ENCODE results near the gene KCNG3.

Gene KCNG3

GRCh38 chr2:42452545-42452944 is 41.2 kb downstream of the KCNG3 start:
- H3K27ac Mint-ChIP-seq = no peak overlapping the region
- no peaks in the 10 kb centered on the region for H3K4me1 Mint-ChIP-seq
- no peaks in the 10 kb centered on the region for H3K9me3 Mint-ChIP-seq
- DNase-seq = no peak
- ATAC-seq = no peak
- no peak overlapping the region for H3K4me3 Mint-ChIP-seq
- H3K27me3 Mint-ChIP-seq = peaks cover 6% of the 10 kb centered on the region

GRCh38 chr2:42450136-42450535 is 43.6 kb downstream of the KCNG3 start:
- no peaks in the 10 kb centered on the region for H3K27me3 Mint-ChIP-seq
- no peak overlapping the region for H3K4me3 Mint-ChIP-seq
- no peaks in the 10 kb centered on the region for H3K4me1 Mint-ChIP-seq
- no peak overlapping the region for H3K27ac Mint-ChIP-seq
- DNase-seq = no peak
- H3K9me3 Mint-ChIP-seq = no peaks in the 10 kb centered on the region
- no peak for ATAC-seq

- H3K4me3 Mint-ChIP-seq = no peak overlapping the region
- no peaks in the 10 kb centered on the region for H3K9me3 Mint-ChIP-seq
- H3K27me3 Mint-ChIP-seq = no peaks in the 10 kb centered on the region
- H3K4me1 Mint-ChIP-seq = no peaks in the 10 kb centered on the region
- no peak for DNase-seq
- ATAC-seq = no peak
- no peak overlapping the region for H3K27ac Mint-ChIP-seq
Observed at GRCh38 chr2:42449163-42450087, 44.4 kb downstream of the KCNG3 start.

- ATAC-seq (no peak), DNase-seq (no peak)
- H3K4me3 Mint-ChIP-seq = no peak overlapping the region
- H3K27me3 Mint-ChIP-seq = no peaks in the 10 kb centered on the region
- no peaks in the 10 kb centered on the region for H3K9me3 Mint-ChIP-seq
- no peaks in the 10 kb centered on the region for H3K4me1 Mint-ChIP-seq
- no peak overlapping the region for H3K27ac Mint-ChIP-seq
Observed at GRCh38 chr2:42448163-42448562, 45.6 kb downstream of the KCNG3 start.

GRCh38 chr2:42446503-42447271 is 47.1 kb downstream of the KCNG3 start:
- Mint-ChIP-seq H3K27me3 (no peaks in the 10 kb centered on the region), H3K27ac (no peak overlapping the region), H3K4me1 (no peaks in the 10 kb centered on the region), H3K9me3 (no peaks in the 10 kb centered on the region), H3K4me3 (no peak overlapping the region)
- ATAC-seq = no peak
- DNase-seq = no peak

GRCh38 chr2:42443718-42444399 is 49.9 kb downstream of the KCNG3 start:
- H3K9me3 Mint-ChIP-seq = no peaks in the 10 kb centered on the region
- no peak for ATAC-seq
- H3K4me3 Mint-ChIP-seq = no peak overlapping the region
- H3K4me1 Mint-ChIP-seq = no peaks in the 10 kb centered on the region
- H3K27me3 Mint-ChIP-seq = no peaks in the 10 kb centered on the region
- DNase-seq = no peak
- no peak overlapping the region for H3K27ac Mint-ChIP-seq

GRCh38 chr2:42442774-42443173 is 51.0 kb downstream of the KCNG3 start:
- no peak for ATAC-seq
- no peak for DNase-seq
- H3K4me3 Mint-ChIP-seq = no peak overlapping the region
- H3K4me1 Mint-ChIP-seq = no peaks in the 10 kb centered on the region
- H3K27me3 Mint-ChIP-seq = no peaks in the 10 kb centered on the region
- H3K27ac Mint-ChIP-seq = no peak overlapping the region
- H3K9me3 Mint-ChIP-seq = no peaks in the 10 kb centered on the region

GRCh38 chr2:42438685-42439084 is 55.1 kb downstream of the KCNG3 start:
- ATAC-seq (no peak), DNase-seq (no peak)
- Mint-ChIP-seq H3K27me3 (no peaks in the 10 kb centered on the region), H3K27ac (no peak overlapping the region), H3K4me1 (no peaks in the 10 kb centered on the region), H3K4me3 (no peak overlapping the region), H3K9me3 (no peaks in the 10 kb centered on the region)

- H3K27ac Mint-ChIP-seq = no peak overlapping the region
- ATAC-seq (no peak), DNase-seq (no peak)
- H3K4me1 Mint-ChIP-seq = no peaks in the 10 kb centered on the region
- H3K4me3 Mint-ChIP-seq = no peak overlapping the region
- H3K9me3 Mint-ChIP-seq = no peaks in the 10 kb centered on the region
- H3K27me3 Mint-ChIP-seq = no peaks in the 10 kb centered on the region
Observed at GRCh38 chr2:42436370-42436769, 57.4 kb downstream of the KCNG3 start.

GRCh38 chr2:42435628-42436027 is 58.2 kb downstream of the KCNG3 start:
- DNase-seq = no peak
- Mint-ChIP-seq H3K27ac (no peak overlapping the region), H3K4me3 (no peak overlapping the region), H3K27me3 (no peaks in the 10 kb centered on the region), H3K9me3 (no peaks in the 10 kb centered on the region), H3K4me1 (no peaks in the 10 kb centered on the region)
- ATAC-seq = no peak

GRCh38 chr2:42430188-42430587 is 63.6 kb downstream of the KCNG3 start:
- no peak for DNase-seq
- Mint-ChIP-seq H3K4me1 (no peaks in the 10 kb centered on the region), H3K27ac (no peak overlapping the region), H3K9me3 (no peaks in the 10 kb centered on the region), H3K4me3 (no peak overlapping the region), H3K27me3 (no peaks in the 10 kb centered on the region)
- no peak for ATAC-seq

GRCh38 chr2:42429352-42429751 is 64.4 kb downstream of the KCNG3 start:
- no peak overlapping the region for H3K4me3 Mint-ChIP-seq
- H3K27ac Mint-ChIP-seq = no peak overlapping the region
- no peaks in the 10 kb centered on the region for H3K4me1 Mint-ChIP-seq
- no peaks in the 10 kb centered on the region for H3K9me3 Mint-ChIP-seq
- H3K27me3 Mint-ChIP-seq = no peaks in the 10 kb centered on the region
- ATAC-seq (no peak), DNase-seq (no peak)

- peaks cover 0 to 6% of the 10 kb centered on the region in 2 donors for H3K9me3 Mint-ChIP-seq
- no peak overlapping the region for H3K4me3 Mint-ChIP-seq
- H3K4me1 Mint-ChIP-seq = peaks cover 11% of the 10 kb centered on the region
- DNase-seq (no peak), ATAC-seq (no peak)
- H3K27ac Mint-ChIP-seq = no peak overlapping the region
- peaks cover 9% of the 10 kb centered on the region for H3K27me3 Mint-ChIP-seq
Observed at GRCh38 chr2:42425697-42426096, 68.1 kb downstream of the KCNG3 start.

GRCh38 chr2:42424033-42424432 is 69.7 kb downstream of the KCNG3 start:
- Mint-ChIP-seq H3K9me3 (peaks cover 0 to 6% of the 10 kb centered on the region in 2 donors), H3K4me1 (peaks cover 16% of the 10 kb centered on the region), H3K27ac (no peak overlapping the region), H3K4me3 (no peak overlapping the region), H3K27me3 (peaks cover 9% of the 10 kb centered on the region)
- no peak for ATAC-seq
- DNase-seq = no peak

- no peak overlapping the region for H3K4me3 Mint-ChIP-seq
- H3K27ac Mint-ChIP-seq = no peak overlapping the region
- H3K4me1 Mint-ChIP-seq = peaks cover 16% of the 10 kb centered on the region
- DNase-seq (no peak), ATAC-seq (no peak)
- H3K9me3 Mint-ChIP-seq = peaks cover 0 to 6% of the 10 kb centered on the region in 2 donors
- H3K27me3 Mint-ChIP-seq = peaks cover 9% of the 10 kb centered on the region
Observed at GRCh38 chr2:42421601-42422239, 72.1 kb downstream of the KCNG3 start.
